ENCODE data around the gene ABCA6.

Gene ABCA6

DNA sequence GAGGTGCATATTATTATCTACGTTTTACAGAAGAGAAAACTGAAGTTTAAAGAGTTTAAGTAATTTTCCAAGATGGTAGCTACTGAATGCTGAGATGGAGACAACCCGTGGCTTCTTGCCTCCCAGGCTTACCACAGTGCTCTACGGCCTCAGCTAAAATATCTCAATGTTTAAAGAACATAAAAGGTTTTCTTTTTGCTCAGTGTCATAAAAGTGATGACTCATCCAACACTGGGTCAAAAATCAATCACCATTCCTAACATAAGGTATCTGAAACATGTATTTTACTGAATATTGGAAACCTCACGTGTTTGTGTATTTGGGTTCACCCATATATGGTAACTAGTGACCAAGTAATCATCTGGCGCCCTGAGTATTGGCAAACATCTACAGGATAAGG lies 99.4 kb downstream of the ABCA6 start:
- H4K20me1 ChIP-seq (ENCODE audit: insufficient read depth, low read length) = no peaks in the 10 kb centered on the region
- no peak overlapping the region for H2AFZ ChIP-seq (ENCODE audit: low read depth, low read length)
- no peaks in the 10 kb centered on the region for H3K4me1 ChIP-seq (ENCODE audit: insufficient read depth, low read length)
- H3K27me3 ChIP-seq (ENCODE audit: insufficient read depth, low read length, poor library complexity) = no peaks in the 10 kb centered on the region
- ATAC-seq (ENCODE audit: insufficient read depth, low read depth) (no peak), DNase-seq (no peak)
- H3K36me3 ChIP-seq (ENCODE audit: insufficient read depth, low read length) = no peaks in the 10 kb centered on the region
- TF ChIP-seq, protein P1, sequence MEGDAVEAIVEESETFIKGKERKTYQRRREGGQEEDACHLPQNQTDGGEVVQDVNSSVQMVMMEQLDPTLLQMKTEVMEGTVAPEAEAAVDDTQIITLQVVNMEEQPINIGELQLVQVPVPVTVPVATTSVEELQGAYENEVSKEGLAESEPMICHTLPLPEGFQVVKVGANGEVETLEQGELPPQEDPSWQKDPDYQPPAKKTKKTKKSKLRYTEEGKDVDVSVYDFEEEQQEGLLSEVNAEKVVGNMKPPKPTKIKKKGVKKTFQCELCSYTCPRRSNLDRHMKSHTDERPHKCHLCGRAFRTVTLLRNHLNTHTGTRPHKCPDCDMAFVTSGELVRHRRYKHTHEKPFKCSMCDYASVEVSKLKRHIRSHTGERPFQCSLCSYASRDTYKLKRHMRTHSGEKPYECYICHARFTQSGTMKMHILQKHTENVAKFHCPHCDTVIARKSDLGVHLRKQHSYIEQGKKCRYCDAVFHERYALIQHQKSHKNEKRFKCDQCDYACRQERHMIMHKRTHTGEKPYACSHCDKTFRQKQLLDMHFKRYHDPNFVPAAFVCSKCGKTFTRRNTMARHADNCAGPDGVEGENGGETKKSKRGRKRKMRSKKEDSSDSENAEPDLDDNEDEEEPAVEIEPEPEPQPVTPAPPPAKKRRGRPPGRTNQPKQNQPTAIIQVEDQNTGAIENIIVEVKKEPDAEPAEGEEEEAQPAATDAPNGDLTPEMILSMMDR (IDR thresholded peaks at IDR 0.05; ENCODE audit: borderline replicate concordance, extremely low read depth, low read length, poor library complexity, severe bottlenecking) = no peak
- TF ChIP-seq EZH2 (IDR thresholded peaks at IDR 0.05; ENCODE audit: borderline replicate concordance, low read depth, low read length, severe bottlenecking) = no peak
- no peak overlapping the region for H3K27ac ChIP-seq (ENCODE audit: low read length)
- H3K4me2 ChIP-seq (ENCODE audit: insufficient read depth, low read length) = no peak overlapping the region
- H3K79me2 ChIP-seq (ENCODE audit: insufficient read depth, low read length) = no peaks in the 10 kb centered on the region
- no peak overlapping the region for H3K4me3 ChIP-seq (ENCODE audit: low read depth in 1 of 2, low read length in 2 of 2)
- H3K9ac ChIP-seq (ENCODE audit: low read depth, low read length) = no peak overlapping the region
- H3K9me3 ChIP-seq (ENCODE audit: insufficient read depth, low read length, severe bottlenecking) = no peaks in the 10 kb centered on the region

GRCh38 chr17:69031839-69032238 lies 109.9 kb downstream of the ABCA6 start:
- Histone ChIP-seq H3K9ac (ENCODE audit: low read depth, low read length) (no peak overlapping the region), H3K27me3 (ENCODE audit: insufficient read depth, low read length, poor library complexity) (no peaks in the 10 kb centered on the region), H3K79me2 (ENCODE audit: insufficient read depth, low read length) (no peaks in the 10 kb centered on the region), H3K27ac (ENCODE audit: low read length) (no peak overlapping the region), H2AFZ (ENCODE audit: low read depth, low read length) (no peak overlapping the region), H3K36me3 (ENCODE audit: insufficient read depth, low read length) (no peaks in the 10 kb centered on the region), H4K20me1 (ENCODE audit: insufficient read depth, low read length) (no peaks in the 10 kb centered on the region), H3K4me1 (ENCODE audit: insufficient read depth, low read length) (no peaks in the 10 kb centered on the region), H3K4me2 (ENCODE audit: insufficient read depth, low read length) (no peak overlapping the region), H3K4me3 (ENCODE audit: low read depth in 1 of 2, low read length in 2 of 2) (no peak overlapping the region), H3K9me3 (ENCODE audit: insufficient read depth, low read length, severe bottlenecking) (no peaks in the 10 kb centered on the region)
- TF ChIP-seq EZH2 (IDR thresholded peaks at IDR 0.05; ENCODE audit: borderline replicate concordance, low read depth, low read length, severe bottlenecking) = no peak
- TF ChIP-seq, protein P1 (IDR thresholded peaks at IDR 0.05; ENCODE audit: borderline replicate concordance, extremely low read depth, low read length, poor library complexity, severe bottlenecking) = no peak
- DNase-seq (no peak), ATAC-seq (ENCODE audit: insufficient read depth, low read depth) (no peak)

- Histone ChIP-seq H3K27me3 (ENCODE audit: insufficient read depth, low read length, poor library complexity) (no peaks in the 10 kb centered on the region), H3K4me2 (ENCODE audit: insufficient read depth, low read length) (no peak overlapping the region), H3K9me3 (ENCODE audit: insufficient read depth, low read length, severe bottlenecking) (no peaks in the 10 kb centered on the region), H3K4me1 (ENCODE audit: insufficient read depth, low read length) (no peaks in the 10 kb centered on the region), H3K36me3 (ENCODE audit: insufficient read depth, low read length) (no peaks in the 10 kb centered on the region), H4K20me1 (ENCODE audit: insufficient read depth, low read length) (no peaks in the 10 kb centered on the region), H3K9ac (ENCODE audit: low read depth, low read length) (no peak overlapping the region), H3K4me3 (ENCODE audit: low read depth in 1 of 2, low read length in 2 of 2) (no peak overlapping the region), H3K79me2 (ENCODE audit: insufficient read depth, low read length) (no peaks in the 10 kb centered on the region), H3K27ac (ENCODE audit: low read length) (no peak overlapping the region), H2AFZ (ENCODE audit: low read depth, low read length) (no peak overlapping the region)
- ATAC-seq (ENCODE audit: insufficient read depth, low read depth) (no peak), DNase-seq (no peak)
- TF ChIP-seq, protein P1 (IDR thresholded peaks at IDR 0.05; ENCODE audit: borderline replicate concordance, extremely low read depth, low read length, poor library complexity, severe bottlenecking) = no peak
- no peak for TF ChIP-seq EZH2 (IDR thresholded peaks at IDR 0.05; ENCODE audit: borderline replicate concordance, low read depth, low read length, severe bottlenecking)
Observed at GRCh38 chr17:69030169-69030568, 111.5 kb downstream of the ABCA6 start.

Measured in DND-41 (cell line).